H1 (cell line): Measurements from ENCODE around the gene PRDM5.

Source experiments
- JUN ChIP-seq: IDR thresholded peaks from 2 replicates; pipeline ENCODE4 v1.6.1; 2011; ENCODE audit warnings: low read depth, mild to moderate bottlenecking, improper control_type of control experiment, low read length
- JUND ChIP-seq: IDR thresholded peaks from 2 replicates; pipeline ENCODE4 v1.6.1; 2011; ENCODE audit warnings: mild to moderate bottlenecking, improper control_type of control experiment, low read length
- POLR2A ChIP-seq, 2 experiments: IDR thresholded peaks; 1 replicate in 1 of 2; 2 replicates in 1 of 2; pipeline ENCODE4 v1.6.1; 2011; ENCODE audit warnings: low read depth in 2 of 2, low read length in 2 of 2, mild to moderate bottlenecking in 2 of 2; ENCODE audit errors: control extremely low read depth in 1 of 2
- RXRA ChIP-seq: IDR thresholded peaks from 2 replicates; pipeline ENCODE4 v1.6.1; 2011; ENCODE audit warnings: low read depth, mild to moderate bottlenecking, low read length, moderate library complexity; ENCODE audit not compliant: insufficient read depth
- SP4 ChIP-seq: IDR thresholded peaks from 2 replicates; pipeline ENCODE4 v1.6.1; 2012; ENCODE audit warnings: low read length, inconsistent platforms
- TAF1 ChIP-seq: IDR thresholded peaks from 2 replicates; pipeline ENCODE4 v1.6.1; 2011; ENCODE audit warnings: mild to moderate bottlenecking, low read depth, low read length

- TF ChIP-seq SP4: no peak
- TF ChIP-seq TAF1: no peak
- TF ChIP-seq JUN: no peak
- TF ChIP-seq JUND: no peak
- no peak for TF ChIP-seq RXRA
- no peak for TF ChIP-seq POLR2A (IDR thresholded peaks at IDR 0.05; ENCODE audit: control extremely low read depth in 1 of 2, low read depth in 2 of 2, low read length in 2 of 2)
Observed at GRCh38 chr4:120809518-120809917, 113.0 kb downstream of the PRDM5 start.
